Heart left ventricle (tissue), 16 donors: ENCODE measurements around the gene GPR107. TPM values are rescaled to one million over a fixed set of nuclear protein-coding genes. Genes with fewer than 3 reads are reported as not detected.

Experiments used
- ATAC-seq, 4 donors: fragments of 200-7000 bp; cut with Tn5 transposase; one replicate each; pipeline ENCODE4 v1.9.1; 2020 to 2022; ENCODE audit warnings: moderate library complexity in 4 of 4, mild to moderate bottlenecking in 3 of 4, moderate number of reproducible peaks in 1 of 4
- DNase-seq, 5 donors: peaks; one replicate each; pipeline ENCODE4 v3.0.0-alpha.2; 2020
- H3K27ac ChIP-seq, 12 donors: fragments of 200-600 bp; sonication (generic) in 4 of 12; one replicate each; pipeline versions ENCODE4 v1.5.0 to v1.8.0; 2016 to 2022; ENCODE audit warnings: mild to moderate bottlenecking in 2 of 12
- H3K27me3 ChIP-seq, 9 donors: fragments of 200-600 bp; sonication (generic) in 2 of 9; one replicate each; pipeline versions ENCODE4 v1.5.1 to v1.8.0; 2016 to 2022; ENCODE audit warnings: mild to moderate bottlenecking in 3 of 9
- H3K36me3 ChIP-seq, 9 donors: fragments of 200-600 bp; sonication (generic) in 2 of 9; one replicate each; pipeline versions ENCODE4 v1.5.0 to v1.8.0; 2018 to 2022; ENCODE audit warnings: mild to moderate bottlenecking in 2 of 9
- H3K4me1 ChIP-seq, 12 donors: fragments of 200-600 bp; sonication (generic) in 4 of 12; one replicate each; pipeline versions ENCODE4 v1.5.0 to v1.8.0; 2016 to 2022; ENCODE audit warnings: mild to moderate bottlenecking in 3 of 12
- H3K4me3 ChIP-seq, 12 donors: fragments of 200-600 bp; sonication (generic) in 4 of 12; one replicate each; pipeline versions ENCODE4 v1.5.0 to v1.8.0; 2017 to 2022; ENCODE audit warnings: mild to moderate bottlenecking in 9 of 12, moderate library complexity in 4 of 12
- H3K9me3 ChIP-seq, 12 donors: fragments of 200-600 bp; sonication (generic) in 4 of 12; one replicate each; pipeline versions ENCODE4 v1.5.0 to v1.8.0; 2016 to 2022; ENCODE audit warnings: mild to moderate bottlenecking in 1 of 12
- POLR2A ChIP-seq, 2 donors: fragments of 450-650 bp; IDR thresholded peaks; one replicate each; pipeline ENCODE4 v1.6.1; 2017; ENCODE audit warnings: antibody characterized with exemption in 2 of 2, mild to moderate bottlenecking in 2 of 2, moderate library complexity in 2 of 2
- WGBS, 4 donors: extraction: QIAGEN DNeasy Blood & Tissue Kit in 2 of 4; methylation state at CpG; one replicate each; pipeline versions ENCODE4 v1.1.5 to v1.1.7; 2013 to 2018; 5-methylcytosine and 5-hydroxymethylcytosine counted together
- intact Hi-C, 10 donors: fragments of 100-400 bp; cut with DNase I; formaldehyde crosslinking; loops; one replicate each; pipeline versions ENCODE4 v1.11.1 to v1.14.2; 2022
- polyA plus RNA-seq, 2 donors: library from polyadenylated mRNA; stranded (reverse); fragments of 200-250 nt; gene quantifications; one replicate each; pipeline ENCODE4 v1.2.3, GENCODE V29; 2013
- total RNA-seq, 9 donors: library from RNA; depleted of rRNA in 2 of 9; stranded (reverse); fragments of >200 nt in 2 of 9; fragmentation: NEBNext Ultra II Directional in 3 of 9; extraction: Animal tissue kit (Norgen Biotek cat#: 25700) in 3 of 9; gene quantifications; one replicate each; pipeline versions ENCODE4 v1.1.0 to v1.2.4, GENCODE V29; 2016 to 2023
- TF ChIP-seq, protein P1 (sequence below), 12 donors: fragments of 200-600 bp; sonication (generic) in 4 of 12; IDR thresholded peaks; one replicate each; pipeline versions ENCODE4 v1.5.0 to v1.8.0; 2018 to 2022; ENCODE audit warnings: antibody characterized with exemption in 12 of 12, mild to moderate bottlenecking in 5 of 12
- donor health status: ischemic (EF 13 %, LVEDD 7.1; RV severe dilation, severe dysfunction).
- donor health status: healthy with polysubstance abuse.
- donor health status: DM: no; HTN: yes; CAD: no.
- donor health status: DM: no; HTN: no; CAD: no.
- donor health status: ischemic (EF 25% LVEDD 6.9; RV normal size, moderate dysfunction).
- donor health status: ischemic (EF 25% LVEDD 5.7; RV mildly dilated, moderate dysfunction).
- donor health status: healthy.
- donor health status: DM: yes; HTN: yes; CAD: no.
- donor health status: ischemic (EF 35%, LVEDD 5.7; RV mildly dilated, moderate dysfunction).
- donor health status: nonischemic (EF 11% LVEDD 7.7; RV severe dilation, severe dysfunction).
- donor health status: DM: yes; HTN: yes; CAD: no.
- donor health status: PGD.
- donor health status: ischemic (EF 29% LVEDD 5.4; RV normal size, mild dysfunction).
- donor health status: nonischemic (EF 23%, LVEDD 6.1; RV moderate dilation, normal function).

The GPR107 gene
- total and polyA plus RNA-seq, 11 donors = 7.0 to 33.2 (median 21.3) TPM

GRCh38 chr9:130154816-130155215 lies 101.1 kb downstream of the GPR107 start:
- H3K36me3 ChIP-seq = no peaks in the 10 kb centered on the region
- no peaks in the 10 kb centered on the region for H3K27me3 ChIP-seq
- no peaks in the 10 kb centered on the region for H3K9me3 ChIP-seq
- intact Hi-C loops = loop anchor here in 1 of 10 donors (10.0 kb wide), 1 partner anchor 1090 kb away; no protein-coding TSS in a partner anchor
- TF ChIP-seq POLR2A (IDR thresholded peaks at IDR 0.05) = no peak
- TF ChIP-seq, protein P1, sequence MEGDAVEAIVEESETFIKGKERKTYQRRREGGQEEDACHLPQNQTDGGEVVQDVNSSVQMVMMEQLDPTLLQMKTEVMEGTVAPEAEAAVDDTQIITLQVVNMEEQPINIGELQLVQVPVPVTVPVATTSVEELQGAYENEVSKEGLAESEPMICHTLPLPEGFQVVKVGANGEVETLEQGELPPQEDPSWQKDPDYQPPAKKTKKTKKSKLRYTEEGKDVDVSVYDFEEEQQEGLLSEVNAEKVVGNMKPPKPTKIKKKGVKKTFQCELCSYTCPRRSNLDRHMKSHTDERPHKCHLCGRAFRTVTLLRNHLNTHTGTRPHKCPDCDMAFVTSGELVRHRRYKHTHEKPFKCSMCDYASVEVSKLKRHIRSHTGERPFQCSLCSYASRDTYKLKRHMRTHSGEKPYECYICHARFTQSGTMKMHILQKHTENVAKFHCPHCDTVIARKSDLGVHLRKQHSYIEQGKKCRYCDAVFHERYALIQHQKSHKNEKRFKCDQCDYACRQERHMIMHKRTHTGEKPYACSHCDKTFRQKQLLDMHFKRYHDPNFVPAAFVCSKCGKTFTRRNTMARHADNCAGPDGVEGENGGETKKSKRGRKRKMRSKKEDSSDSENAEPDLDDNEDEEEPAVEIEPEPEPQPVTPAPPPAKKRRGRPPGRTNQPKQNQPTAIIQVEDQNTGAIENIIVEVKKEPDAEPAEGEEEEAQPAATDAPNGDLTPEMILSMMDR (IDR thresholded peaks at IDR 0.05) = no peak
- no peak overlapping the region for H3K4me3 ChIP-seq
- H3K4me1 ChIP-seq = no peaks in the 10 kb centered on the region
- DNase-seq (no peak), ATAC-seq (no peak)
- H3K27ac ChIP-seq = no peak overlapping the region
- WGBS, 4 donors = 92 to 97% (median 96%) methylated on average over 3 of the region's 3 CpGs

GRCh38 chr9:130155647-130156046 lies 101.9 kb downstream of the GPR107 start:
- no peaks in the 10 kb centered on the region for H3K9me3 ChIP-seq
- intact Hi-C loops = loop anchor here in 1 of 10 donors (10.0 kb wide), 1 partner anchor 1091 kb away; no protein-coding TSS in a partner anchor
- no peaks in the 10 kb centered on the region for H3K36me3 ChIP-seq
- WGBS, 4 donors = 84 to 98% (median 91%) methylated on average over 12 of the region's 12 CpGs
- DNase-seq = no peak
- H3K27ac ChIP-seq = no peak overlapping the region
- H3K27me3 ChIP-seq = no peaks in the 10 kb centered on the region
- ATAC-seq = no peak
- no peak overlapping the region for H3K4me3 ChIP-seq
- H3K4me1 ChIP-seq = no peaks in the 10 kb centered on the region
- TF ChIP-seq, protein P1 (IDR thresholded peaks at IDR 0.05) = no peak

- Histone ChIP-seq H3K27me3 (no peaks in the 10 kb centered on the region), H3K4me3 (no peak overlapping the region), H3K4me1 (no peaks in the 10 kb centered on the region), H3K27ac (no peak overlapping the region), H3K9me3 (no peaks in the 10 kb centered on the region), H3K36me3 (no peaks in the 10 kb centered on the region)
- intact Hi-C loops = loop anchor here in 1 of 10 donors (10.0 kb wide), 1 partner anchor 1092 kb away; no protein-coding TSS in a partner anchor
- TF ChIP-seq, protein P1 (IDR thresholded peaks at IDR 0.05) = peak in 4 of 12 donors; percentile 12 to 26 (median 14)
- no peak for TF ChIP-seq POLR2A (IDR thresholded peaks at IDR 0.05)
- 33 to 70% (median 50%) methylated on average over 2 to 6 of the region's 6 CpGs for WGBS, 4 donors
- peak in 3 of 4 donors; percentile 56 to 68 (median 57) for ATAC-seq
- DNase-seq = no peak
Measured at GRCh38 chr9:130156672-130157071, 103.0 kb downstream of the GPR107 start.

DNA sequence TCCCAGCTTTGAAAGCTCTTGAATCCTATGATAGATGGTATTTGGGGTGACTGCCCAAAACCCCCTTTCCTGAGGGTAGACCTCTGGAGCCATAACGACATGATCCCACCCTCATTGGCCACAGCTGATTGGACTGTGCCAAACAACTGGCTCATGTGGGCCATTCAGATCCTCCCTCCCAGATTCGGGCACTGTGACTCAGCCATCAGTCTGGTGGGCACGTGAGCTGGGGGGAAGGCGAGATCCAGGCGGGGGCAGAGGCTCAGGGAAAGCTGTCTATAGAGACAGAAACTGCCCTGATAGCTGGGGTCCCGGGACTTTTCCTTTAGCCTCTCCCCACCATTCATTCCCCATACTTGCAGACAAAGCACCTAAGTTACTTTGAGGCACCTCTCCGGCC lies 103.4 kb downstream of the GPR107 start:
- H3K4me1 ChIP-seq = no peaks in the 10 kb centered on the region
- no peak overlapping the region for H3K4me3 ChIP-seq
- 62 to 80% (median 74%) methylated on average over 6 to 7 of the region's 7 CpGs for WGBS, 4 donors
- no peak for DNase-seq
- TF ChIP-seq, protein P1 (IDR thresholded peaks at IDR 0.05) = no peak
- no peak for TF ChIP-seq POLR2A (IDR thresholded peaks at IDR 0.05)
- no peak overlapping the region for H3K27ac ChIP-seq
- no peaks in the 10 kb centered on the region for H3K36me3 ChIP-seq
- H3K27me3 ChIP-seq = no peaks in the 10 kb centered on the region
- no peaks in the 10 kb centered on the region for H3K9me3 ChIP-seq
- no peak for ATAC-seq
- intact Hi-C loops = loop anchor here in 1 of 10 donors (10.0 kb wide), 1 partner anchor 1092 kb away; no protein-coding TSS in a partner anchor
